ENCODE data around the gene SPDYE18.
"Not testable (repeated sequence)": the region's sequence is repeated elsewhere in the genome, so short reads cannot be mapped to it uniquely, and the experiment has no call there.

DNA sequence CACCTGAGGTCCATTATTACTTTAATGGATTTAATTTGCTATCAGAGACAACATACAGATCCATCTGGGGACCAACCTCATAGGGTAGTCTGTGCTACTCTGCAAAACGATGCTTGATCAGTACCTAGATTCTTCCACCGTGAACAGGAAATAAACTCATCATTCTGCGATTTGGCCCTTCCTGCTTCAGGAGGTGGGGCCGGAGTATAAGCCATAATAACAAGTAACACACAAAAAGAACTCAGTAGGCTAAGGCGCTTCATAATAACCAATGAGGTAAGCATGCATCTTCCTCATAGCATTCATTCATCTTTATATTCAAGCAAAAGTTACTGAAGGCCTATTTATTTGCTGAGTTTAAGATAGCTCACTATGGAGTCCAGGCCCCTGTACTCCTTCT is 17.3 kb upstream of the SPDYE18 start:
- TF ChIP-seq POLR2AphosphoS5, EP300, POLR2A (IDR thresholded peaks at IDR 0.05): not testable (repeated sequence)
- TF ChIP-seq, protein P1, sequence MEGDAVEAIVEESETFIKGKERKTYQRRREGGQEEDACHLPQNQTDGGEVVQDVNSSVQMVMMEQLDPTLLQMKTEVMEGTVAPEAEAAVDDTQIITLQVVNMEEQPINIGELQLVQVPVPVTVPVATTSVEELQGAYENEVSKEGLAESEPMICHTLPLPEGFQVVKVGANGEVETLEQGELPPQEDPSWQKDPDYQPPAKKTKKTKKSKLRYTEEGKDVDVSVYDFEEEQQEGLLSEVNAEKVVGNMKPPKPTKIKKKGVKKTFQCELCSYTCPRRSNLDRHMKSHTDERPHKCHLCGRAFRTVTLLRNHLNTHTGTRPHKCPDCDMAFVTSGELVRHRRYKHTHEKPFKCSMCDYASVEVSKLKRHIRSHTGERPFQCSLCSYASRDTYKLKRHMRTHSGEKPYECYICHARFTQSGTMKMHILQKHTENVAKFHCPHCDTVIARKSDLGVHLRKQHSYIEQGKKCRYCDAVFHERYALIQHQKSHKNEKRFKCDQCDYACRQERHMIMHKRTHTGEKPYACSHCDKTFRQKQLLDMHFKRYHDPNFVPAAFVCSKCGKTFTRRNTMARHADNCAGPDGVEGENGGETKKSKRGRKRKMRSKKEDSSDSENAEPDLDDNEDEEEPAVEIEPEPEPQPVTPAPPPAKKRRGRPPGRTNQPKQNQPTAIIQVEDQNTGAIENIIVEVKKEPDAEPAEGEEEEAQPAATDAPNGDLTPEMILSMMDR (IDR thresholded peaks at IDR 0.05) = not testable (repeated sequence)

All from upper lobe of left lung (tissue), 4 donors.